Measurements from ENCODE around the gene NAT10. TPM values are rescaled to one million over a fixed set of nuclear protein-coding genes. Genes with fewer than 3 reads are reported as not detected.

The NAT10 gene
- polyA plus RNA-seq, 1 donor from 2014 or later = 12.7 TPM

GRCh38 chr11:34149786-34150185, 44.4 kb downstream of the NAT10 start:
- Histone ChIP-seq H3K27me3 (ENCODE audit: insufficient read depth, low read depth, low read length) (no peaks in the 10 kb centered on the region), H3F3A (ENCODE audit: insufficient read depth, low read length, poor library complexity, severe bottlenecking) (no peaks in the 10 kb centered on the region), H3K27ac (ENCODE audit: low read length) (no peak overlapping the region), H3K9me3 (ENCODE audit: low read length) (no peaks in the 10 kb centered on the region), H3K4me2 (ENCODE audit: low read length) (no peak overlapping the region), H3K4me3 (ENCODE audit: low read length) (no peak overlapping the region), H3K9ac (ENCODE audit: low read length) (no peak overlapping the region), H2AFZ (ENCODE audit: low read depth, low read length) (no peak overlapping the region), H4K20me1 (ENCODE audit: insufficient read depth) (no peaks in the 10 kb centered on the region), H3K36me3 (ENCODE audit: insufficient read depth, low read length) (no peaks in the 10 kb centered on the region), H3K79me2 (replicated peaks; ENCODE audit: insufficient read depth, low read length) (no peaks in the 10 kb centered on the region), H3K9me2 (ENCODE audit: insufficient read depth, low read length) (no peaks in the 10 kb centered on the region)
- TF ChIP-seq REST (IDR thresholded peaks at IDR 0.05; ENCODE audit: borderline replicate concordance) (no peak), MXI1 (conservative IDR thresholded peaks at IDR 0.05; ENCODE audit: poor library complexity, severe bottlenecking) (no peak), EZH2 (IDR thresholded peaks at IDR 0.05; ENCODE audit: borderline replicate concordance, insufficient read depth, low read length, poor library complexity, severe bottlenecking) (no peak), EP300 (conservative IDR thresholded peaks at IDR 0.05; ENCODE audit: poor library complexity, severe bottlenecking) (no peak), SMC3 (conservative IDR thresholded peaks at IDR 0.05; ENCODE audit: poor library complexity) (peak; percentile 60), TAF1 (IDR thresholded peaks at IDR 0.05; ENCODE audit: low read depth) (no peak), RAD21 (conservative IDR thresholded peaks at IDR 0.05) (peak; percentile 49), CTCF (IDR thresholded peaks at IDR 0.05; ENCODE audit: poor library complexity, severe bottlenecking) (peak; percentile 47), POLR2AphosphoS5 (IDR thresholded peaks at IDR 0.05) (no peak)

- no peaks in the 10 kb centered on the region for H4K20me1 ChIP-seq (ENCODE audit: insufficient read depth)
- H3K27ac ChIP-seq (ENCODE audit: low read length) = no peak overlapping the region
- H3K9me2 ChIP-seq (ENCODE audit: insufficient read depth, low read length) = no peaks in the 10 kb centered on the region
- H3K9me3 ChIP-seq (ENCODE audit: low read length) = no peaks in the 10 kb centered on the region
- H3K79me2 ChIP-seq (replicated peaks; ENCODE audit: insufficient read depth, low read length) = no peaks in the 10 kb centered on the region
- H3K36me3 ChIP-seq (ENCODE audit: insufficient read depth, low read length) = no peaks in the 10 kb centered on the region
- no peaks in the 10 kb centered on the region for H3K27me3 ChIP-seq (ENCODE audit: insufficient read depth, low read depth, low read length)
- TF ChIP-seq POLR2AphosphoS5 (IDR thresholded peaks at IDR 0.05) (no peak), EZH2 (IDR thresholded peaks at IDR 0.05; ENCODE audit: borderline replicate concordance, insufficient read depth, low read length, poor library complexity, severe bottlenecking) (no peak)
- no peak overlapping the region for H2AFZ ChIP-seq (ENCODE audit: low read depth, low read length)
- no peak overlapping the region for H3K4me2 ChIP-seq (ENCODE audit: low read length)
- no peaks in the 10 kb centered on the region for H3F3A ChIP-seq (ENCODE audit: insufficient read depth, low read length, poor library complexity, severe bottlenecking)
- no peak overlapping the region for H3K4me3 ChIP-seq (ENCODE audit: low read length)
- H3K9ac ChIP-seq (ENCODE audit: low read length) = no peak overlapping the region
Observed at GRCh38 chr11:34150494-34151151, 45.2 kb downstream of the NAT10 start.

Measured in neural cell (in vitro differentiated cells).